ENCODE results near the gene EHD2.
"Not testable (repeated sequence)": the region's sequence is repeated elsewhere in the genome, so short reads cannot be mapped to it uniquely, and the experiment has no call there.

EHD2 gene

DNA sequence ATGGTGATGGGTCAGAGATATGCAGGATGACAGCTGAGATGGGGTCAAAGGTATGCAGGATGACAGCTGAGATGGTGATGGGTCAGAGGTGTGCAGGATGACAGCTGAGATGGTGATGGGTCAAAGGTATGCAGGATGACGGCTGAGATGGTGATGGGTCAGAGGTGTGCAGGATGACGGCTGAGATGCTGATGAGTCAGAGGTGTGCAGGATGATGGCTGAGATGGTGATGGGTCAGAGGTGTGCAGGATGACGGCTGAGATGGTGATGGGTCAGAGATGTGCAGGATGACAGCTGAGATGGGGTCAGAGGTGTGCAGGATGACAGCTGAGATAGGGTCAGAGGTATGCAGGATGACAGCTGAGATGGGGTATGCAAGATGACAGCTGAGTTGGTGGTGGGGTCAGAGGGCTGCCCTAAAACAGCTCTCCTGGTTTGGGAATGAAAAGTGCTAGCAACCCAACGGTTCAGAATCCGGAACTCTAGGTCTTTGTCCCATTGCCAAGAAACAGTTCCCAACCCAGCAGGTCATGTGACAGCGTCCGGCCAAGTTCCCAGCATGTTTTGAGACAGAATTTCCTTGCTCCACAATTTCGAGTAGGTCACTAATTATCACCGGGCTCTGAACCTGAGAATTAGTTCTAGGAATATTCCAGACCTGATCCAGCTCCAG is 68.5 kb downstream of the EHD2 start:
- Histone ChIP-seq H2BK5ac (ENCODE audit: low read length) (no peak overlapping the region), H3K23ac (ENCODE audit: low read length) (no peak overlapping the region), H4K8ac (ENCODE audit: low read depth, low read length) (no peak overlapping the region), H3K4me3 (ENCODE audit: low read length) (no peak overlapping the region), H3K79me2 (ENCODE audit: control insufficient read depth, insufficient read depth, low read length) (peaks cover 32% of the 10 kb centered on the region), H3K79me1 (ENCODE audit: low read length) (peaks cover 19% of the 10 kb centered on the region), H3K27ac (ENCODE audit: low read depth, low read length) (no peak overlapping the region), H3K27me3 (ENCODE audit: insufficient read depth, low read length, poor library complexity) (no peaks in the 10 kb centered on the region), H4K5ac (ENCODE audit: low read length) (no peak overlapping the region), H2BK15ac (replicated peaks; ENCODE audit: low read depth) (no peak overlapping the region), H3K4me1 (ENCODE audit: control insufficient read depth, low read depth, low read length) (no peaks in the 10 kb centered on the region), H3K56ac (ENCODE audit: low read length) (no peak overlapping the region), H2BK120ac (ENCODE audit: low read depth, low read length) (no peak overlapping the region), H3K4me2 (ENCODE audit: low read length) (no peak overlapping the region), H3K36me3 (ENCODE audit: control insufficient read depth, insufficient read depth, low read length) (peaks cover 21% of the 10 kb centered on the region), H2AK5ac (ENCODE audit: low read length) (no peak overlapping the region), H3K9ac (ENCODE audit: low read length) (no peak overlapping the region), H3K4ac (ENCODE audit: low read depth, low read length) (no peak overlapping the region), H3K18ac (ENCODE audit: low read length) (no peak overlapping the region)
- WGBS (ENCODE audit: extremely low coverage, insufficient coverage, low lambda C conversion rate) = no CpG with 5 or more reads among the region's 9 CpGs
- no peak for DNase-seq

DNA sequence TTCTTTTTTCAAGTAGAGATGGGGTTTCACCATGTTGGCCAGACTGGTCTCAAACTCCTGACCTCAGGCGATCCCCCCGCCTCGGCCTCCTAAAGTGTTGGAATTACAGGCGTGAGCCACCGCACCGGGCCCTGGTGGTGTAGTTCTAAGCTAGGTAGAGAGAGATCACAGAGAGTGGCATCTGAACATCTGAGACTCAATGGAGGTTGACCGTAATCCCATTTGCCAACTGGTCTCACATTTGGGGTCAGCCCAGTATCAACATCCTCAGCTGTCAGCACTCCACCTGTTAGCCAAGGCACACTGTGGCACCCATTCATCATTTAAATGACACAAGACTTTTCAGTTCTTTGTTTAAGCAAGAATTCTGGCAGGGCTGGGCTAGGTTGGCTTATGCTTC is 73.3 kb downstream of the EHD2 start:
- H3K27me3 ChIP-seq (ENCODE audit: insufficient read depth, low read length, poor library complexity) = no peaks in the 10 kb centered on the region
- H3K27ac ChIP-seq (ENCODE audit: low read depth, low read length) = no peak overlapping the region
- H2AK5ac ChIP-seq (ENCODE audit: low read length) = no peak overlapping the region
- no peak overlapping the region for H4K8ac ChIP-seq (ENCODE audit: low read depth, low read length)
- no peak for DNase-seq
- H3K4ac ChIP-seq (ENCODE audit: low read depth, low read length) = no peak overlapping the region
- H3K4me1 ChIP-seq (ENCODE audit: control insufficient read depth, low read depth, low read length) = no peaks in the 10 kb centered on the region
- H2BK15ac ChIP-seq (replicated peaks; ENCODE audit: low read depth) = no peak overlapping the region
- peaks cover 3% of the 10 kb centered on the region for H3K79me1 ChIP-seq (ENCODE audit: low read length)
- no peak overlapping the region for H3K23ac ChIP-seq (ENCODE audit: low read length)
- H3K18ac ChIP-seq (ENCODE audit: low read length) = no peak overlapping the region
- no peak overlapping the region for H3K9ac ChIP-seq (ENCODE audit: low read length)
- H4K5ac ChIP-seq (ENCODE audit: low read length) = no peak overlapping the region
- peaks cover 1% of the 10 kb centered on the region for H3K79me2 ChIP-seq (ENCODE audit: control insufficient read depth, insufficient read depth, low read length)
- H3K4me3 ChIP-seq (ENCODE audit: low read length) = no peak overlapping the region
- H2BK5ac ChIP-seq (ENCODE audit: low read length) = no peak overlapping the region
- no peak overlapping the region for H2BK120ac ChIP-seq (ENCODE audit: low read depth, low read length)
- H3K4me2 ChIP-seq (ENCODE audit: low read length) = no peak overlapping the region
- WGBS (ENCODE audit: extremely low coverage, insufficient coverage, low lambda C conversion rate) = no CpG with 5 or more reads among the region's 7 CpGs
- peaks cover 12% of the 10 kb centered on the region for H3K36me3 ChIP-seq (ENCODE audit: control insufficient read depth, insufficient read depth, low read length)
- H3K56ac ChIP-seq (ENCODE audit: low read length) = no peak overlapping the region

DNA sequence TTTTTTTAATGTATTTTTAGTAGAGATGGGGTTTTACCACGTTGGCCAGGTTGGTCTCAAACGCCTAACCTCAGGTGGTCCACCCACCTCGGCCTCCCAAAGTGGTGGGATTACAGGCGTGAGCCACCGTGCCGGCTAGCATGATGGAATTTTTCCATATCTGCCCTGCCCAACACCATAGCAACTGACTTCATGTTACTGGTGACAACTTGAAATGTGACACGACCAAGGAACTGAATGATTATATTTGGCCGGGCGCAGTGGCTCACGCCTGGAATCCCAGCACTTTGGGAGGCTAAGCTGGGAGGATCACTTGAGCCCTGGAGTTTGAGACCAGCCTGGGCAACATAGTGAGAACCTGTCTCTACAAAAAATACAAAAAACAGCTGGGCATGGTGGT is 74.1 kb downstream of the EHD2 start:
- no CpG with 5 or more reads among the region's 10 CpGs for WGBS (ENCODE audit: extremely low coverage, insufficient coverage, low lambda C conversion rate)
- H3K18ac ChIP-seq (ENCODE audit: low read length); H3K23ac ChIP-seq (ENCODE audit: low read length); H3K79me2 ChIP-seq (ENCODE audit: control insufficient read depth, insufficient read depth, low read length); H2AK5ac ChIP-seq (ENCODE audit: low read length); H3K4me1 ChIP-seq (ENCODE audit: control insufficient read depth, low read depth, low read length); H4K5ac ChIP-seq (ENCODE audit: low read length); H2BK15ac ChIP-seq (replicated peaks; ENCODE audit: low read depth); H3K4me3 ChIP-seq (ENCODE audit: low read length); H3K4ac ChIP-seq (ENCODE audit: low read depth, low read length); H3K27ac ChIP-seq (ENCODE audit: low read depth, low read length); H3K79me1 ChIP-seq (ENCODE audit: low read length); H3K27me3 ChIP-seq (ENCODE audit: insufficient read depth, low read length, poor library complexity); H3K4me2 ChIP-seq (ENCODE audit: low read length); DNase-seq; H2BK120ac ChIP-seq (ENCODE audit: low read depth, low read length); H2BK5ac ChIP-seq (ENCODE audit: low read length); H3K9ac ChIP-seq (ENCODE audit: low read length); H3K36me3 ChIP-seq (ENCODE audit: control insufficient read depth, insufficient read depth, low read length); H4K8ac ChIP-seq (ENCODE audit: low read depth, low read length); H3K56ac ChIP-seq (ENCODE audit: low read length): not testable (repeated sequence)

DNA sequence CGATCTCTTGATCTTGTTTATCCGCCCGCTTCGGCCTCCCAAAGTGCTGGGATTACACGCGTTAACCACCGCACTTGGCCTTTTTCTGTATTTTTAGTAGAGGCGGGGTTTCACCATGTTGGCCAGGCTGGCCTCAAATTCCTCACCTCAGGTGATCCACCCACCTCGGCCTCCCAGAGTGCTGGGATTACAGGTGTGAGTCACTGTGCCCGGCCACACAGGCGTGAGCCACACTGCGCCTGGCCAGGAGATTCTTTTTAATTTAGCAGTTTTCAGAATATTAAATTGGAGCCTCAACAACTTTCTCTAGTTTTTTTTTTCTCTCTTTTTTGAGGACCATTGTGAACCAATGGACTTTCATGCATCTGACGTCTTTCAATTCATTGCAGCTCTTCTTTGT is 76.6 kb downstream of the EHD2 start:
- H3K4me1 ChIP-seq (ENCODE audit: control insufficient read depth, low read depth, low read length); H3K27ac ChIP-seq (ENCODE audit: low read depth, low read length): not testable (repeated sequence)

DNA sequence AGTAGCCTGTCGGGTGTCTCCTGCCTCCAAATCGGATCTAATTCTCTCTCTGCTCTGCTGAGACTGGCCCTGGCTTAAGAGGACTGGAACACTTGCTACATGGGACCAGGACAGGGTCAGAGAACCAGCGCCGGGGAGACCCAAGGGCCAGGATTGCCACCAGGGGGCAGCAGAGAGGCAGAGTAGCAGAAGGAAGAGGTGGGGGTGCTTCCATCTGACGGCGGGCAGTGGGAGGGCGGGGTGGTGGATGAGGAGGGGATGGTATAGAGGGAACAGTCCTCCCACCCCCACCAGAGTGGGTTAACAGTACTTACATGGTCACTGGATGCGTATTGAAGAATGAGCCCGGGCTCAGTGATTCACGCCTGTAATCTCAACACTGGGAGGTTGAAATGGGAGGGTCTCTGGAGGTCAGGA is 77.2 kb downstream of the EHD2 start:
- H3K4me1 ChIP-seq (ENCODE audit: control insufficient read depth, low read depth, low read length) = no peaks in the 10 kb centered on the region
- no peak overlapping the region for H3K4me3 ChIP-seq (ENCODE audit: low read length)
- no peak overlapping the region for H2AK5ac ChIP-seq (ENCODE audit: low read length)
- peak; percentile 98 for DNase-seq
- no peak overlapping the region for H4K5ac ChIP-seq (ENCODE audit: low read length)
- no peak overlapping the region for H4K8ac ChIP-seq (ENCODE audit: low read depth, low read length)
- H2BK5ac ChIP-seq (ENCODE audit: low read length) = no peak overlapping the region
- H3K56ac ChIP-seq (ENCODE audit: low read length) = no peak overlapping the region
- no peaks in the 10 kb centered on the region for H3K27me3 ChIP-seq (ENCODE audit: insufficient read depth, low read length, poor library complexity)
- H2BK15ac ChIP-seq (replicated peaks; ENCODE audit: low read depth) = no peak overlapping the region
- no peak overlapping the region for H3K4me2 ChIP-seq (ENCODE audit: low read length)
- no peak overlapping the region for H3K18ac ChIP-seq (ENCODE audit: low read length)
- H3K9ac ChIP-seq (ENCODE audit: low read length) = no peak overlapping the region
- no CpG with 5 or more reads among the region's 10 CpGs for WGBS (ENCODE audit: extremely low coverage, insufficient coverage, low lambda C conversion rate)
- no peak overlapping the region for H3K23ac ChIP-seq (ENCODE audit: low read length)
- H3K79me1 ChIP-seq (ENCODE audit: low read length) = no peaks in the 10 kb centered on the region
- H3K36me3 ChIP-seq (ENCODE audit: control insufficient read depth, insufficient read depth, low read length) = peaks cover under 1% of the 10 kb centered on the region
- no peak overlapping the region for H2BK120ac ChIP-seq (ENCODE audit: low read depth, low read length)
- H3K27ac ChIP-seq (ENCODE audit: low read depth, low read length) = peak overlapping the region; percentile 16
- no peaks in the 10 kb centered on the region for H3K79me2 ChIP-seq (ENCODE audit: control insufficient read depth, insufficient read depth, low read length)
- no peak overlapping the region for H3K4ac ChIP-seq (ENCODE audit: low read depth, low read length)

More for the DNA sequence above, 76.6 kb downstream of the EHD2 start:
- H3K79me1 ChIP-seq (ENCODE audit: low read length); H2AK5ac ChIP-seq (ENCODE audit: low read length); H3K4ac ChIP-seq (ENCODE audit: low read depth, low read length); H3K79me2 ChIP-seq (ENCODE audit: control insufficient read depth, insufficient read depth, low read length); H3K9ac ChIP-seq (ENCODE audit: low read length); H4K8ac ChIP-seq (ENCODE audit: low read depth, low read length); H3K4me3 ChIP-seq (ENCODE audit: low read length); DNase-seq; H3K4me2 ChIP-seq (ENCODE audit: low read length); H2BK120ac ChIP-seq (ENCODE audit: low read depth, low read length); H2BK5ac ChIP-seq (ENCODE audit: low read length); H3K36me3 ChIP-seq (ENCODE audit: control insufficient read depth, insufficient read depth, low read length); H3K56ac ChIP-seq (ENCODE audit: low read length); H3K27me3 ChIP-seq (ENCODE audit: insufficient read depth, low read length, poor library complexity); H2BK15ac ChIP-seq (replicated peaks; ENCODE audit: low read depth); H3K18ac ChIP-seq (ENCODE audit: low read length); H4K5ac ChIP-seq (ENCODE audit: low read length); H3K23ac ChIP-seq (ENCODE audit: low read length): not testable (repeated sequence)
- no CpG with 5 or more reads among the region's 13 CpGs for WGBS (ENCODE audit: extremely low coverage, insufficient coverage, low lambda C conversion rate)

DNA sequence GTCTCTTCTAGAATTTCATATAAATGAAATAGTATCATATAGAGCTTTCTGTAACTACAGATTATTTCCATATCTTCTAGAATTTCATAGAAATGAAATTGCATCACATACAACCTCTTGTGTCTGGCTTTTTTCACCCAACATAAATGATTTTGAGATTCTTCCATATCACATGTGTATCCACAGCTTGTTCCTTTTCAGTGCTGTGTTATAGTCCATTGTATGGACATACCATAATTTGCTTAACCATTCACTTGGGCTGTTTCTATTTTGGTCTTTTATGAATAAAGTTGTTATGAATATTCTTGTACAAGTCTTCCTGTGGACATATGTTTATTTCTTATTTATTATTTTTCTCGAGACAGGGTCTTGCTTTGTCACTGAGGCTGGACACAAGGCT is 79.4 kb downstream of the EHD2 start:
- Histone ChIP-seq H2AK5ac (ENCODE audit: low read length) (no peak overlapping the region), H3K27ac (ENCODE audit: low read depth, low read length) (no peak overlapping the region), H2BK15ac (replicated peaks; ENCODE audit: low read depth) (no peak overlapping the region), H3K36me3 (ENCODE audit: control insufficient read depth, insufficient read depth, low read length) (no peaks in the 10 kb centered on the region), H3K4ac (ENCODE audit: low read depth, low read length) (no peak overlapping the region), H3K18ac (ENCODE audit: low read length) (no peak overlapping the region), H3K9ac (ENCODE audit: low read length) (no peak overlapping the region), H3K4me2 (ENCODE audit: low read length) (no peak overlapping the region), H4K5ac (ENCODE audit: low read length) (no peak overlapping the region), H3K79me2 (ENCODE audit: control insufficient read depth, insufficient read depth, low read length) (no peaks in the 10 kb centered on the region), H3K79me1 (ENCODE audit: low read length) (no peaks in the 10 kb centered on the region), H3K56ac (ENCODE audit: low read length) (no peak overlapping the region), H2BK5ac (ENCODE audit: low read length) (no peak overlapping the region), H3K27me3 (ENCODE audit: insufficient read depth, low read length, poor library complexity) (no peaks in the 10 kb centered on the region), H4K8ac (ENCODE audit: low read depth, low read length) (peak overlapping the region; percentile 41), H3K23ac (ENCODE audit: low read length) (no peak overlapping the region), H3K4me3 (ENCODE audit: low read length) (no peak overlapping the region), H2BK120ac (ENCODE audit: low read depth, low read length) (no peak overlapping the region), H3K4me1 (ENCODE audit: control insufficient read depth, low read depth, low read length) (no peaks in the 10 kb centered on the region)
- DNase-seq = no peak
- WGBS (ENCODE audit: extremely low coverage, insufficient coverage, low lambda C conversion rate) = no CpG with 5 or more reads among the region's 1 CpG
